ENCODE results near the gene ARHGAP35. TPM values are rescaled to one million over a fixed set of nuclear protein-coding genes. Genes with fewer than 3 reads are reported as not detected.
A peak's percentile ranks its signal among the peaks of the same experiment; 100 is the strongest.

ARHGAP35 gene
- total and polyA plus RNA-seq, 10 of the 15 experiments (the other 5 are each of a cell fraction or from before 2014, with no cell fraction given), result 0.85 to 29.9 (median 11.5) TPM

DNA sequence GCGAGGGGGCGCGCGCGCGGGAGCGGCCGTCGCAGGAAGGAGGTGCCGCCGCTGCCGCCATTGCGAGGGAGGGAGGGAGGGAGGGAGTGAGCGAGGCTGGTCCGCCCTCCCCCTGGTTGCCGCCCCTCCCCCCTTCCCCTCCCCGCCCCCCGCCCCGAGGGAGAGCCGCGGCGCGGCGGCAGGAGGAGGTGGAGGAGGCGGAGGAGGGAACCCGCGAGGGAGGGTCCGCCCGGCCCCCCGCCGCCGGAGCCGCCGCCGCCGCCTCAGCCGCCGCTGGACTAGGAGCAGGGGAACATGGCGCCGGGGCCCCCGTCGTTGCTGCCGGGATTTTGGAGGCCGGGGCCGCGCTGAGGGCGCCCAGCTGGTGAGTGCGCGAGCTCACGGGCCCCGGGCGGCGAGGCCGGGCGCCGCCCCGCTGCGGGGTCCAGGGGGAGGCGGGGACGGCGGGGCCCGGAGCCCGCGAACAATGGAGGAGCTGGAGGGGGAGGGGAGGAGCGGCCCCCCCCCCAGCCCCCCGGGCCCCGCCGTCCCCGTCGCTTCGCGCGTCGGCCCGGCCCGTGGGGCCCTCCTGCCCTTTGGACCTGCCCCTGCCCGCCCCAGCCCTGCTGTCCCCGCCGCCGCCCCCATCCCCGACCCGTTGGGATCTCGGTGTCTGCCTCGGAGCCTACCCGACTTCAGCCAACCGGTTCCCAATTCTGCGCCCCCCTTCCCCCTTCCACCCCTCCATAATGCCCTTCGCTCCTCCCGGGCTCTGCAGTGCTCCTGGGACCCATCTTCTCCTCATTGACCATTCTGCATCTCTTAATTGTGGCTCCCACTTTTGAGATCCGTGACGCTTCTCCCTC is at the start of gene ARHGAP35 (continued):
- TF ChIP-seq, protein P1, sequence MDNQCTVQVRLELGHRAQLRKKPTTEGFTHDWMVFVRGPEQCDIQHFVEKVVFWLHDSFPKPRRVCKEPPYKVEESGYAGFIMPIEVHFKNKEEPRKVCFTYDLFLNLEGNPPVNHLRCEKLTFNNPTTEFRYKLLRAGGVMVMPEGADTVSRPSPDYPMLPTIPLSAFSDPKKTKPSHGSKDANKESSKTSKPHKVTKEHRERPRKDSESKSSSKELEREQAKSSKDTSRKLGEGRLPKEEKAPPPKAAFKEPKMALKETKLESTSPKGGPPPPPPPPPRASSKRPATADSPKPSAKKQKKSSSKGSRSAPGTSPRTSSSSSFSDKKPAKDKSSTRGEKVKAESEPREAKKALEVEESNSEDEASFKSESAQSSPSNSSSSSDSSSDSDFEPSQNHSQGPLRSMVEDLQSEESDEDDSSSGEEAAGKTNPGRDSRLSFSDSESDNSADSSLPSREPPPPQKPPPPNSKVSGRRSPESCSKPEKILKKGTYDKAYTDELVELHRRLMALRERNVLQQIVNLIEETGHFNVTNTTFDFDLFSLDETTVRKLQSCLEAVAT (IDR thresholded peaks at IDR 0.05), result no peak
- TF ChIP-seq TARDBP (IDR thresholded peaks at IDR 0.05; ENCODE audit: borderline replicate concordance), result no peak
- TF ChIP-seq GATAD2B (conservative IDR thresholded peaks at IDR 0.05; ENCODE audit: low read depth), result peak; percentile 14; the same call in 1 of the 2 replicates
- TF ChIP-seq SMC3 (IDR thresholded peaks at IDR 0.05; ENCODE audit: borderline replicate concordance, low read length), result no peak
- no peak for TF ChIP-seq NRF1 (conservative IDR thresholded peaks at IDR 0.05; ENCODE audit: low read depth, low read length)
- no peak for TF ChIP-seq RBBP5 (conservative IDR thresholded peaks at IDR 0.05)
- no peak for TF ChIP-seq SP1 (IDR thresholded peaks at IDR 0.05; ENCODE audit: low read depth, low read length)
- no peak for TF ChIP-seq ZBTB4 (CRISPR knock-in tag; IDR thresholded peaks at IDR 0.05)
- no peak for TF ChIP-seq MYB (IDR thresholded peaks at IDR 0.05; ENCODE audit: borderline replicate concordance, low read depth, low read length)
- TF ChIP-seq NBN (IDR thresholded peaks at IDR 0.05), result no peak

Measured in GM12878 (cell line).